Large intestine (tissue), 3 donors: ENCODE measurements around the gene GLB1L. TPM values are rescaled to one million over a fixed set of nuclear protein-coding genes. Genes with fewer than 3 reads are reported as not detected.

Source experiments
- DNase-seq, 2 donors: peaks; one replicate each; pipeline versions ENCODE4 v3.0.0 to v3.0.0-alpha.2; 2013
- H3K27ac ChIP-seq: one replicate; pipeline ENCODE4 v1.5.1; 2013; ENCODE audit warnings: low read length
- H3K27me3 ChIP-seq: 2 replicates; pipeline ENCODE4 v1.6.1; 2013; ENCODE audit warnings: low read length; ENCODE audit not compliant: control insufficient read depth, insufficient read depth
- H3K36me3 ChIP-seq: 2 replicates; pipeline ENCODE4 v1.6.1; 2013; ENCODE audit warnings: low read length; ENCODE audit not compliant: control insufficient read depth, insufficient read depth
- H3K4me1 ChIP-seq: one replicate; pipeline ENCODE4 v1.6.1; 2013; ENCODE audit warnings: low read length; ENCODE audit not compliant: control insufficient read depth, insufficient read depth
- H3K4me3 ChIP-seq: one replicate; pipeline ENCODE4 v1.5.1; 2013; ENCODE audit warnings: low read length
- H3K9me3 ChIP-seq: one replicate; pipeline ENCODE4 v1.6.1; 2013; ENCODE audit warnings: mild to moderate bottlenecking, low read depth, low read length, moderate library complexity; ENCODE audit not compliant: control insufficient read depth
- WGBS: methylation state at CpG from one replicate; pipeline ENCODE4 v1.1.5; 2013; ENCODE audit warnings: low lambda C conversion rate; ENCODE audit not compliant: insufficient coverage; 5-methylcytosine and 5-hydroxymethylcytosine counted together
- polyA plus RNA-seq: library from polyadenylated mRNA; unstranded; fragments of 120-200 nt; gene quantifications from one replicate; pipeline ENCODE4 v1.2.1, GENCODE V29; 2013

Gene GLB1L
- polyA plus RNA-seq, 1 donor, result 20.9 TPM

GRCh38 chr2:219252900-219253752 lies 7.9 kb upstream of the GLB1L start, which contains the start of gene TUBA4B:
TUBA4B (plus strand) TSS chr2:219253243; CDS start chr2:219253408, 165 bp downstream.
- DNase-seq, result peak in 1 of 2 donors; percentile 49
- H3K36me3 ChIP-seq, result peaks cover 11% of the 10 kb centered on the region
- H3K4me3 ChIP-seq, result peak within 1 kb of the TSS; percentile 45
- H3K4me1 ChIP-seq, result peaks cover 48% of the 10 kb centered on the region
- H3K27me3 ChIP-seq, result peaks cover 46% of the 10 kb centered on the region
- H3K9me3 ChIP-seq, result no peaks in the 10 kb centered on the region
- peak within 1 kb of the TSS; percentile 15 for H3K27ac ChIP-seq
- WGBS, result no CpG with 5 or more reads among the region's 49 CpGs

GRCh38 chr2:219252570-219252899 lies 7.3 kb upstream of the GLB1L start:
- Histone ChIP-seq H3K36me3 (peaks cover 17% of the 10 kb centered on the region), H3K9me3 (no peaks in the 10 kb centered on the region), H3K27ac (no peak overlapping the region), H3K27me3 (peaks cover 46% of the 10 kb centered on the region), H3K4me3 (peak overlapping the region; percentile 45), H3K4me1 (peaks cover 54% of the 10 kb centered on the region)
- WGBS, result no CpG with 5 or more reads among the region's 9 CpGs
- peak in 1 of 2 donors; percentile 19 for DNase-seq

GRCh38 chr2:219252084-219252483 lies 6.8 kb upstream of the GLB1L start:
- no CpG with 5 or more reads among the region's 5 CpGs for WGBS
- Histone ChIP-seq H3K9me3 (no peaks in the 10 kb centered on the region), H3K4me1 (peaks cover 59% of the 10 kb centered on the region), H3K36me3 (peaks cover 18% of the 10 kb centered on the region), H3K27me3 (peaks cover 46% of the 10 kb centered on the region), H3K4me3 (peak overlapping the region; percentile 45), H3K27ac (no peak overlapping the region)
- DNase-seq, result no peak

GRCh38 chr2:219251656-219252055 lies 6.4 kb upstream of the GLB1L start:
- H3K36me3 ChIP-seq, result peaks cover 18% of the 10 kb centered on the region
- no peak overlapping the region for H3K27ac ChIP-seq
- no peak for DNase-seq
- peaks cover 46% of the 10 kb centered on the region for H3K27me3 ChIP-seq
- no peaks in the 10 kb centered on the region for H3K9me3 ChIP-seq
- 60% methylated on average over 1 of the region's 6 CpGs for WGBS
- H3K4me3 ChIP-seq, result no peak overlapping the region
- H3K4me1 ChIP-seq, result peaks cover 62% of the 10 kb centered on the region

GRCh38 chr2:219250049-219250781 lies 5.0 kb upstream of the GLB1L start:
- WGBS, result no CpG with 5 or more reads among the region's 22 CpGs
- no peak for DNase-seq
- peaks cover 18% of the 10 kb centered on the region for H3K36me3 ChIP-seq
- no peaks in the 10 kb centered on the region for H3K9me3 ChIP-seq
- H3K27me3 ChIP-seq, result peaks cover 33% of the 10 kb centered on the region
- H3K4me1 ChIP-seq, result peaks cover 71% of the 10 kb centered on the region
- no peak overlapping the region for H3K4me3 ChIP-seq
- H3K27ac ChIP-seq, result peak overlapping the region; percentile 93

GRCh38 chr2:219249203-219249980 lies 4.1 kb upstream of the GLB1L start:
- Histone ChIP-seq H3K27ac (peak overlapping the region; percentile 93), H3K27me3 (peaks cover 25% of the 10 kb centered on the region), H3K4me3 (no peak overlapping the region), H3K9me3 (no peaks in the 10 kb centered on the region), H3K36me3 (peaks cover 18% of the 10 kb centered on the region), H3K4me1 (peaks cover 71% of the 10 kb centered on the region)
- no CpG with 5 or more reads among the region's 7 CpGs for WGBS
- DNase-seq, result peak; percentile 91 to 96

- H3K27ac ChIP-seq, result peak overlapping the region; percentile 93
- peaks cover 19% of the 10 kb centered on the region for H3K27me3 ChIP-seq
- peaks cover 18% of the 10 kb centered on the region for H3K36me3 ChIP-seq
- no CpG with 5 or more reads among the region's 2 CpGs for WGBS
- no peaks in the 10 kb centered on the region for H3K9me3 ChIP-seq
- H3K4me3 ChIP-seq, result no peak overlapping the region
- no peak for DNase-seq
- peaks cover 71% of the 10 kb centered on the region for H3K4me1 ChIP-seq
Measured at GRCh38 chr2:219248845-219249202, 3.6 kb upstream of the GLB1L start.

- DNase-seq, result no peak
- no peak overlapping the region for H3K4me3 ChIP-seq
Measured at GRCh38 chr2:219247678-219248642, 2.7 kb upstream of the GLB1L start.

GRCh38 chr2:219246559-219246958 lies 1.3 kb upstream of the GLB1L start:
- H3K4me1 ChIP-seq, result peaks cover 54% of the 10 kb centered on the region
- H3K27ac ChIP-seq, result no peak overlapping the region
- no peak for DNase-seq
- no peaks in the 10 kb centered on the region for H3K9me3 ChIP-seq
- H3K4me3 ChIP-seq, result no peak overlapping the region
- peaks cover 18% of the 10 kb centered on the region for H3K36me3 ChIP-seq
- H3K27me3 ChIP-seq, result no peaks in the 10 kb centered on the region
- WGBS, result no CpG with 5 or more reads among the region's 10 CpGs

More at GRCh38 chr2:219247678-219248642, 2.7 kb upstream of the GLB1L start:
- peak overlapping the region; percentile 93 for H3K27ac ChIP-seq
- H3K27me3 ChIP-seq, result peaks cover 11% of the 10 kb centered on the region
- peaks cover 67% of the 10 kb centered on the region for H3K4me1 ChIP-seq
- whole genome bisulfite sequencing, result no CpG with 5 or more reads among the region's 17 CpGs
- H3K9me3 ChIP-seq, result no peaks in the 10 kb centered on the region
- peaks cover 18% of the 10 kb centered on the region for H3K36me3 ChIP-seq
